K562 (cell line): Measurements from ENCODE around the gene DHDH. TPM values are rescaled to one million over a fixed set of nuclear protein-coding genes. Genes with fewer than 3 reads are reported as not detected.
A peak's percentile ranks its signal among the peaks of the same experiment; 100 is the strongest.

Experiments used
- ARNT ChIP-seq, 2 experiments: fragments of 450-650 bp; IDR thresholded peaks; 2 replicates each; pipeline ENCODE4 v1.6.1; 2016; ENCODE audit warnings: mild to moderate bottlenecking in 1 of 2
- CREB3 ChIP-seq: fragments of 450-650 bp; conservative IDR thresholded peaks from 2 replicates; pipeline ENCODE4 v1.6.1; 2016; ENCODE audit warnings: missing genetic modification characterization, low read depth, mild to moderate bottlenecking, missing compliant biosample characterization, moderate library complexity
- ETV6 ChIP-seq, 3 experiments: fragments of 150-350 bp in 1 of 3; sonication (generic) in 1 of 3; formaldehyde crosslinking in 1 of 3; IDR thresholded peaks; 2 replicates each; pipeline versions ENCODE4 v1.6.1 to v1.8.0; 2014 to 2022; ENCODE audit warnings: borderline replicate concordance in 2 of 3, low read depth in 2 of 3, antibody characterized with exemption in 1 of 3, low read length in 1 of 3, mild to moderate bottlenecking in 1 of 3, missing genetic modification reagents in 1 of 3
- HOXB6 ChIP-seq: fragments of 250-450 bp; sonication (Bioruptor Pico); IDR thresholded peaks from 2 replicates; pipeline ENCODE4 v1.5.1; 2022; ENCODE audit warnings: mild to moderate bottlenecking, borderline replicate concordance
- KDM2B ChIP-seq: fragments of 250-450 bp; sonication (Bioruptor Pico); IDR thresholded peaks from 2 replicates; pipeline ENCODE4 v1.8.0; 2021; ENCODE audit warnings: mild to moderate bottlenecking, moderate library complexity
- MLX ChIP-seq, 2 experiments: fragments of 450-650 bp in 1 of 2; sonication (generic) in 1 of 2; formaldehyde crosslinking; conservative IDR thresholded peaks; 2 replicates each; pipeline versions ENCODE4 v1.4.0 to v1.8.1; 2020 to 2022; ENCODE audit warnings: mild to moderate bottlenecking in 1 of 2, missing genetic modification reagents in 1 of 2
- MYNN ChIP-seq, 2 experiments: sonication (generic); formaldehyde crosslinking in 1 of 2; IDR thresholded peaks; 2 replicates each; pipeline versions ENCODE4 v1.5.0 to v1.6.1; 2016 to 2020; ENCODE audit warnings: antibody characterized with exemption in 1 of 2, missing genetic modification reagents in 1 of 2
- NCOA2 ChIP-seq, 2 experiments: fragments of 450-650 bp; IDR thresholded peaks; 2 replicates each; pipeline ENCODE4 v1.6.1; 2018; ENCODE audit warnings: mild to moderate bottlenecking in 2 of 2, moderate library complexity in 1 of 2; ENCODE audit not compliant: partially characterized antibody in 2 of 2
- NCOR1 ChIP-seq: fragments of 450-650 bp; IDR thresholded peaks from 2 replicates; pipeline ENCODE4 v1.6.1; 2016; ENCODE audit warnings: mild to moderate bottlenecking, moderate library complexity
- THRAP3 ChIP-seq: fragments of 450-650 bp; IDR thresholded peaks from 2 replicates; pipeline ENCODE4 v1.6.1; 2016; ENCODE audit warnings: mild to moderate bottlenecking, inconsistent platforms, borderline replicate concordance
- THRB ChIP-seq: fragments of 450-650 bp; formaldehyde crosslinking; conservative IDR thresholded peaks from 2 replicates; pipeline ENCODE4 v1.4.0; 2022; ENCODE audit warnings: mild to moderate bottlenecking, missing genetic modification characterization
- VEZF1 ChIP-seq: fragments of 200-800 bp; sonication (Bioruptor generic); IDR thresholded peaks from 2 replicates; pipeline ENCODE4 v1.6.1; 2017; ENCODE audit warnings: missing genetic modification characterization, missing compliant biosample characterization
- ZC3H8 ChIP-seq: fragments of 450-650 bp; IDR thresholded peaks from 2 replicates; pipeline ENCODE4 v1.6.1; 2017
- ZNF23 ChIP-seq: fragments of 250-450 bp; sonication (Bioruptor Pico); IDR thresholded peaks from 2 replicates; pipeline ENCODE4 v1.4.0; 2020; ENCODE audit warnings: mild to moderate bottlenecking
- ZNF347 ChIP-seq: fragments of 450-650 bp; formaldehyde crosslinking; IDR thresholded peaks from 2 replicates; pipeline ENCODE4 v1.4.0; 2020; ENCODE audit warnings: low read depth, mild to moderate bottlenecking, moderate library complexity
- ZNF740 ChIP-seq, 3 experiments: fragments of 200-800 bp in 1 of 3; sonication (Bioruptor generic) in 1 of 3; sonication (generic) in 1 of 3; formaldehyde crosslinking in 1 of 3; IDR thresholded peaks; 2 replicates each; pipeline versions ENCODE4 v1.6.1 to v1.8.0; 2016 to 2022; ENCODE audit warnings: mild to moderate bottlenecking in 2 of 3, missing compliant biosample characterization in 2 of 3, missing genetic modification characterization in 2 of 3, missing genetic modification reagents in 1 of 3
- ZNF75A ChIP-seq: fragments of 450-650 bp; formaldehyde crosslinking; IDR thresholded peaks from 2 replicates; pipeline ENCODE4 v1.4.0; 2020; ENCODE audit warnings: mild to moderate bottlenecking
- ZNF830 ChIP-seq: fragments of 250-450 bp; sonication (Bioruptor Pico); IDR thresholded peaks from 2 replicates; pipeline ENCODE4 v1.5.0; 2021; ENCODE audit warnings: mild to moderate bottlenecking
- polyA plus RNA-seq, 8 experiments: library from polyadenylated mRNA; depleted of rRNA in 4 of 8; stranded (reverse) in 5 of 8; unstranded in 3 of 8; fragments of >200 nt; fragmentation: Nextera tagmentation in 2 of 8; fragmentation: Illumina TruSeq in 1 of 8; extraction: Ambion mirVana in 2 of 8; extraction: Trizol in 1 of 8; gene quantifications; 2 replicates each; pipeline versions ENCODE4 v1.2.1 to v1.2.3, GENCODE V29; 2011 to 2014; ENCODE audit warnings: inconsistent platforms in 1 of 8, missing spikeins in 1 of 8
- total RNA-seq, 7 experiments: library from RNA; depleted of rRNA in 6 of 7; stranded (reverse); fragments of >200 nt in 6 of 7; fragmentation: Illumina TruSeq in 2 of 7; extraction: Trizol in 2 of 7; gene quantifications; 2 replicates each; pipeline versions ENCODE4 v1.2.1 to v1.2.3, GENCODE V29; 2011 to 2021; ENCODE audit warnings: low replicate concordance in 1 of 7

The DHDH gene
- total and polyA plus RNA-seq, 9 of the 15 experiments (the other 6 are each of a cell fraction or from before 2014, with no cell fraction given): 0.37 to 1.9 (median 0.87) TPM

- peak; percentile 69; the same call in 1 of the 2 replicates for TF ChIP-seq THRB
- TF ChIP-seq ZC3H8: 0 out of 2 replicates have a peak, but pooled peaks have one; percentile 10
- TF ChIP-seq CREB3 (tag): 0 out of 2 replicates have a peak, but pooled peaks have one; percentile 14
- TF ChIP-seq ETV6 (IDR thresholded peaks at IDR 0.05; ENCODE audit: borderline replicate concordance in 1 of 2, low read depth in 2 of 2, low read length in 1 of 2): peak in 1 of 2 experiments; percentile 49; a peak in 1 of 4 replicates
- TF ChIP-seq ETV6 (CRISPR knock-in tag; IDR thresholded peaks at IDR 0.05; ENCODE audit: borderline replicate concordance): peak; percentile 9; the same call in 1 of the 2 replicates
- TF ChIP-seq ZNF830: peak; percentile 75; the same call in 1 of the 2 replicates
- TF ChIP-seq MYNN (IDR thresholded peaks at IDR 0.05): peak; percentile 65; the same call in 1 of the 2 replicates
- TF ChIP-seq MYNN (CRISPR knock-in tag; IDR thresholded peaks at IDR 0.05): no peak
- TF ChIP-seq ARNT (IDR thresholded peaks at IDR 0.05): peak in 1 of 2 experiments; percentile 88; a peak in 1 of 4 replicates
- TF ChIP-seq ZNF740 (CRISPR knock-in tag; IDR thresholded peaks at IDR 0.05): peak; percentile 87
- peak in 1 of 2 experiments; percentile 69; a peak in 1 of 4 replicates for TF ChIP-seq ZNF740 (tag; IDR thresholded peaks at IDR 0.05)
- TF ChIP-seq HOXB6 (CRISPR knock-in tag): 0 out of 2 replicates have a peak, but pooled peaks have one; percentile 24
- TF ChIP-seq NCOA2 (IDR thresholded peaks at IDR 0.05; ENCODE audit: partially characterized antibody in 2 of 2): no peak
- peak; percentile 84 for TF ChIP-seq NCOR1
- peak; percentile 66 to 86; a peak in 1 of 4 replicates for TF ChIP-seq MLX (CRISPR knock-in tag; conservative IDR thresholded peaks at IDR 0.05)
- no peak for TF ChIP-seq ZNF347
- TF ChIP-seq ZNF75A: no peak
- TF ChIP-seq THRAP3: peak; percentile 99
- TF ChIP-seq ZNF23 (CRISPR knock-in tag): no peak
- TF ChIP-seq VEZF1 (CRISPR knock-in tag): peak; percentile 96
- TF ChIP-seq KDM2B (CRISPR knock-in tag): peak; percentile 69; the same call in 1 of the 2 replicates
Observed at GRCh38 chr19:48965040-48965805, 31.7 kb downstream of the DHDH start, which contains the start of gene FTL (continued).
